Panc1 (cell line): Measurements from ENCODE around the gene TPRX1.
A peak's percentile ranks its signal among the peaks of the same experiment; 100 is the strongest.

ENCODE experiments used
- CTCF ChIP-seq: fragments of 450-650 bp; IDR thresholded peaks from 2 replicates; pipeline ENCODE4 v1.5.1; 2017; ENCODE audit warnings: mild to moderate bottlenecking
- POLR2AphosphoS5 ChIP-seq: IDR thresholded peaks from 2 replicates; pipeline ENCODE4 v1.6.1; 2012; ENCODE audit warnings: mild to moderate bottlenecking, low read depth, low read length, moderate library complexity
- REST ChIP-seq, 2 experiments: IDR thresholded peaks; 2 replicates each; pipeline ENCODE4 v1.6.1; 2011 to 2012; ENCODE audit warnings: low read depth in 2 of 2, control low read depth in 1 of 2, low read length in 1 of 2, mild to moderate bottlenecking in 1 of 2, moderate library complexity in 1 of 2; ENCODE audit not compliant: insufficient read depth in 1 of 2
- SIN3A ChIP-seq: IDR thresholded peaks from 2 replicates; pipeline ENCODE4 v1.6.1; 2012; ENCODE audit warnings: low read depth, mild to moderate bottlenecking, low read length, moderate library complexity, borderline replicate concordance; ENCODE audit not compliant: insufficient read depth
- TCF7L2 ChIP-seq: IDR thresholded peaks from 2 replicates; pipeline ENCODE4 v1.6.1; 2011; ENCODE audit warnings: mild to moderate bottlenecking, low read depth, low read length, inconsistent platforms

GRCh38 chr19:47813304-47813994, 9.1 kb upstream of the TPRX1 start:
- TF ChIP-seq REST (IDR thresholded peaks at IDR 0.05; ENCODE audit: insufficient read depth in 1 of 2, low read depth in 2 of 2, low read length in 1 of 2) (no peak), CTCF (peak; percentile 81), POLR2AphosphoS5 (no peak), TCF7L2 (no peak), SIN3A (no peak)
